Measurements from ENCODE around the gene MRPL21. TPM values are rescaled to one million over a fixed set of nuclear protein-coding genes. Genes with fewer than 3 reads are reported as not detected.

The MRPL21 gene
- total RNA-seq, 1 experiment from 2014 or later: 82.3 TPM

- TF ChIP-seq FOXP1 (CRISPR knock-in tag; IDR thresholded peaks at IDR 0.05; ENCODE audit: borderline replicate concordance) (no peak), NR1H2 (CRISPR knock-in tag; IDR thresholded peaks at IDR 0.05) (no peak), KAT7 (CRISPR knock-in tag; IDR thresholded peaks at IDR 0.05; ENCODE audit: borderline replicate concordance) (no peak), NFATC4 (CRISPR knock-in tag; IDR thresholded peaks at IDR 0.05) (no peak), MXD4 (CRISPR knock-in tag; IDR thresholded peaks at IDR 0.05; ENCODE audit: borderline replicate concordance) (no peak), SOX15 (CRISPR knock-in tag; IDR thresholded peaks at IDR 0.05) (no peak), ESRRA (CRISPR knock-in tag; IDR thresholded peaks at IDR 0.05; ENCODE audit: borderline replicate concordance) (no peak)
- TF ChIP-seq, protein P1, sequence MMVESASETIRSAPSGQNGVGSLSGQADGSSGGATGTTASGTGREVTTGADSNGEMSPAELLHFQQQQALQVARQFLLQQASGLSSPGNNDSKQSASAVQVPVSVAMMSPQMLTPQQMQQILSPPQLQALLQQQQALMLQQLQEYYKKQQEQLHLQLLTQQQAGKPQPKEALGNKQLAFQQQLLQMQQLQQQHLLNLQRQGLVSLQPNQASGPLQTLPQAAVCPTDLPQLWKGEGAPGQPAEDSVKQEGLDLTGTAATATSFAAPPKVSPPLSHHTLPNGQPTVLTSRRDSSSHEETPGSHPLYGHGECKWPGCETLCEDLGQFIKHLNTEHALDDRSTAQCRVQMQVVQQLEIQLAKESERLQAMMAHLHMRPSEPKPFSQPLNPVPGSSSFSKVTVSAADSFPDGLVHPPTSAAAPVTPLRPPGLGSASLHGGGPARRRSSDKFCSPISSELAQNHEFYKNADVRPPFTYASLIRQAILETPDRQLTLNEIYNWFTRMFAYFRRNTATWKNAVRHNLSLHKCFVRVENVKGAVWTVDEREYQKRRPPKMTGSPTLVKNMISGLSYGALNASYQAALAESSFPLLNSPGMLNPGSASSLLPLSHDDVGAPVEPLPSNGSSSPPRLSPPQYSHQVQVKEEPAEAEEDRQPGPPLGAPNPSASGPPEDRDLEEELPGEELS (CRISPR knock-in tag; IDR thresholded peaks at IDR 0.05): no peak
- TF ChIP-seq, protein P2, sequence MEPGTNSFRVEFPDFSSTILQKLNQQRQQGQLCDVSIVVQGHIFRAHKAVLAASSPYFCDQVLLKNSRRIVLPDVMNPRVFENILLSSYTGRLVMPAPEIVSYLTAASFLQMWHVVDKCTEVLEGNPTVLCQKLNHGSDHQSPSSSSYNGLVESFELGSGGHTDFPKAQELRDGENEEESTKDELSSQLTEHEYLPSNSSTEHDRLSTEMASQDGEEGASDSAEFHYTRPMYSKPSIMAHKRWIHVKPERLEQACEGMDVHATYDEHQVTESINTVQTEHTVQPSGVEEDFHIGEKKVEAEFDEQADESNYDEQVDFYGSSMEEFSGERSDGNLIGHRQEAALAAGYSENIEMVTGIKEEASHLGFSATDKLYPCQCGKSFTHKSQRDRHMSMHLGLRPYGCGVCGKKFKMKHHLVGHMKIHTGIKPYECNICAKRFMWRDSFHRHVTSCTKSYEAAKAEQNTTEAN (CRISPR knock-in tag; IDR thresholded peaks at IDR 0.05): no peak
- TF ChIP-seq, protein P3, sequence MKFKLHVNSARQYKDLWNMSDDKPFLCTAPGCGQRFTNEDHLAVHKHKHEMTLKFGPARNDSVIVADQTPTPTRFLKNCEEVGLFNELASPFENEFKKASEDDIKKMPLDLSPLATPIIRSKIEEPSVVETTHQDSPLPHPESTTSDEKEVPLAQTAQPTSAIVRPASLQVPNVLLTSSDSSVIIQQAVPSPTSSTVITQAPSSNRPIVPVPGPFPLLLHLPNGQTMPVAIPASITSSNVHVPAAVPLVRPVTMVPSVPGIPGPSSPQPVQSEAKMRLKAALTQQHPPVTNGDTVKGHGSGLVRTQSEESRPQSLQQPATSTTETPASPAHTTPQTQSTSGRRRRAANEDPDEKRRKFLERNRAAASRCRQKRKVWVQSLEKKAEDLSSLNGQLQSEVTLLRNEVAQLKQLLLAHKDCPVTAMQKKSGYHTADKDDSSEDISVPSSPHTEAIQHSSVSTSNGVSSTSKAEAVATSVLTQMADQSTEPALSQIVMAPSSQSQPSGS (CRISPR knock-in tag; IDR thresholded peaks at IDR 0.05; ENCODE audit: borderline replicate concordance, low read depth): no peak
Measured at GRCh38 chr11:68933605-68934320, 30.1 kb upstream of the MRPL21 start (continued).

DNA sequence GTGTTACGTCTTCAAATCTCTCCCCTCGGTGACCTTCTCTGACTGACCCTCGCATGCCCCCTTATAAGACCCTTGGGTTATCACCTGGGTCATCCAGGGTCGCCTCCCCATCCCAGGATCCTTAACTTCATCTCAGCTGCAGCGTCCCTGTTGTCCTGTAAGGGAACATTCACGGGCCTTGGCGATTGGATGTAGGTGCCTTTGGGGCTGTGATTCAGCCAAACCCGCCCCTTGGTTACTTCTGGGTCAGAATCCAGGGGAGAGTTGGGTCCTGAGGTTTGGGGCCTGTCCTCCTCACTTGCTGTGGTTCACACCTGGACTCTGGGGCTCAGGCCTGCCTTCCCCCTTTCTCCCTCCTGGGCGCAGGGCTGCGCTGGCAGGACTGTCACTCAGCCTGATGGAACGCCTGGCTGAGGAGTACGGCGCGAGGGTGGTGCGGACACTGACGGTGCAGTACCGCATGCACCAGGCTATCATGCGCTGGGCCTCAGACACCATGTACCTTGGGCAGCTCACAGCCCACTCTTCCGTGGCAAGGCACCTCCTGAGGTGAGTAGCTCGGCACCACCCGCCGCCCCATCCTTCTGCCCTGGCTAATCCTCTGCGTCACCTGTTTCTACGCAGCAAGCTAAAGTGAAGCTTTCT lies 29.4 kb upstream of the MRPL21 start:
- H3K4me3 Mint-ChIP-seq: no peak overlapping the region
- no peaks in the 10 kb centered on the region for H3K4me1 Mint-ChIP-seq
- ChIA-PET CTCF (interaction anchor here (1.0 to 1.8 kb wide), 3 partner anchors 17 to 135 kb away, joined by 4 to 9 read pairs (median 5); no protein-coding TSS in a partner anchor), POLR2A (no interaction called here)
- no peak for TF ChIP-seq CTCF (IDR thresholded peaks at IDR 0.05)
- peaks cover 25% of the 10 kb centered on the region for H3K36me3 Mint-ChIP-seq
- DNase-seq (ENCODE audit: low spot score) (no peak), ATAC-seq (no peak)
- no peaks in the 10 kb centered on the region for H3K27me3 Mint-ChIP-seq (ENCODE audit: low read depth)
- no peak overlapping the region for H3K27ac Mint-ChIP-seq
- H3K9me3 Mint-ChIP-seq: no peaks in the 10 kb centered on the region

DNA sequence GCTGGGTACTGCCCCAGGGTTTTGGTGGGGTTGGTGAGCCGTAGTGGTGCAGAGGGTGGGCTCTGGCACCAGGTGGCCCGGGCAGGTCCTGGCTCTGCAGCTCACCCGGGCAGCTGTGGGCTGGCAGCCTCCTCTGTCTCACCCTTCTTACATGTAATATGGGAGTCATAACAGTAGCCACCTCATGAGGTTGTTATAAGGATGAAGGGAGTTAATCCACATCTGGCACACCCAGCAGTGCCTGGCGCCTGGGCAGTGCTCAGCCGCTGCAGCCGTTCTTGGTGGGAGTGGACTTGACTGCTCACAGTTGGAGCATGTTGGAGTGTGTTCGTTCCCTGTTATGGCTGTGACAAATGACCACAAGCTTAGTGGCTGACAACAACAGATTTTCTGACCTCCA lies 28.7 kb upstream of the MRPL21 start:
- no peaks in the 10 kb centered on the region for H3K27me3 Mint-ChIP-seq (ENCODE audit: low read depth)
- ATAC-seq: no peak
- H3K27ac Mint-ChIP-seq: no peak overlapping the region
- H3K4me3 Mint-ChIP-seq: no peak overlapping the region
- no peaks in the 10 kb centered on the region for H3K9me3 Mint-ChIP-seq
- ChIA-PET CTCF (no interaction called here), POLR2A (no interaction called here)
- no peaks in the 10 kb centered on the region for H3K4me1 Mint-ChIP-seq
- H3K36me3 Mint-ChIP-seq: peaks cover 26% of the 10 kb centered on the region
- DNase-seq (ENCODE audit: low spot score): no peak
- TF ChIP-seq SP1 (CRISPR knock-in tag; conservative IDR thresholded peaks at IDR 0.05) (no peak), ATF3 (CRISPR knock-in tag; conservative IDR thresholded peaks at IDR 0.05) (no peak), E2F5 (CRISPR knock-in tag; IDR thresholded peaks at IDR 0.05) (no peak), MLX (CRISPR knock-in tag; IDR thresholded peaks at IDR 0.05) (no peak), FOXJ3 (CRISPR knock-in tag; IDR thresholded peaks at IDR 0.05; ENCODE audit: borderline replicate concordance) (no peak)
- TF ChIP-seq, protein P4, sequence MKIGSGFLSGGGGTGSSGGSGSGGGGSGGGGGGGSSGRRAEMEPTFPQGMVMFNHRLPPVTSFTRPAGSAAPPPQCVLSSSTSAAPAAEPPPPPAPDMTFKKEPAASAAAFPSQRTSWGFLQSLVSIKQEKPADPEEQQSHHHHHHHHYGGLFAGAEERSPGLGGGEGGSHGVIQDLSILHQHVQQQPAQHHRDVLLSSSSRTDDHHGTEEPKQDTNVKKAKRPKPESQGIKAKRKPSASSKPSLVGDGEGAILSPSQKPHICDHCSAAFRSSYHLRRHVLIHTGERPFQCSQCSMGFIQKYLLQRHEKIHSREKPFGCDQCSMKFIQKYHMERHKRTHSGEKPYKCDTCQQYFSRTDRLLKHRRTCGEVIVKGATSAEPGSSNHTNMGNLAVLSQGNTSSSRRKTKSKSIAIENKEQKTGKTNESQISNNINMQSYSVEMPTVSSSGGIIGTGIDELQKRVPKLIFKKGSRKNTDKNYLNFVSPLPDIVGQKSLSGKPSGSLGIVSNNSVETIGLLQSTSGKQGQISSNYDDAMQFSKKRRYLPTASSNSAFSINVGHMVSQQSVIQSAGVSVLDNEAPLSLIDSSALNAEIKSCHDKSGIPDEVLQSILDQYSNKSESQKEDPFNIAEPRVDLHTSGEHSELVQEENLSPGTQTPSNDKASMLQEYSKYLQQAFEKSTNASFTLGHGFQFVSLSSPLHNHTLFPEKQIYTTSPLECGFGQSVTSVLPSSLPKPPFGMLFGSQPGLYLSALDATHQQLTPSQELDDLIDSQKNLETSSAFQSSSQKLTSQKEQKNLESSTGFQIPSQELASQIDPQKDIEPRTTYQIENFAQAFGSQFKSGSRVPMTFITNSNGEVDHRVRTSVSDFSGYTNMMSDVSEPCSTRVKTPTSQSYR (CRISPR knock-in tag; IDR thresholded peaks at IDR 0.05): no peak
- TF ChIP-seq, protein P5, sequence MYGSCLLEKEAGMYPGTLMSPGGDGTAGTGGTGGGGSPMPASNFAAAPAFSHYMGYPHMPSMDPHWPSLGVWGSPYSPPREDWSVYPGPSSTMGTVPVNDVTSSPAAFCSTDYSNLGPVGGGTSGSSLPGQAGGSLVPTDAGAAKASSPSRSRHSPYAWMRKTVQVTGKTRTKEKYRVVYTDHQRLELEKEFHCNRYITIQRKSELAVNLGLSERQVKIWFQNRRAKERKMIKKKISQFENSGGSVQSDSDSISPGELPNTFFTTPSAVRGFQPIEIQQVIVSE (CRISPR knock-in tag; IDR thresholded peaks at IDR 0.05; ENCODE audit: borderline replicate concordance): no peak
